Stimulated activated CD4-positive, alpha-beta T cell treated with anti-CD3 and anti-CD28 coated beads, Interleukin-2, amount 100 ng/mL, for 24 hours (primary cell): ENCODE results near the gene C6orf89.

Source experiments
- DNase-seq, 2 donors: peaks; one replicate each; pipeline ENCODE4 v3.0.0-alpha.2; 2020

The C6orf89 gene

GRCh38 chr6:36853325-36853724 is 32.4 kb upstream of the C6orf89 start:
- DNase-seq, result no peak

GRCh38 chr6:36855750-36856149 is 30.0 kb upstream of the C6orf89 start:
- no peak for DNase-seq

- no peak for DNase-seq
Observed at GRCh38 chr6:36856277-36856676, 29.5 kb upstream of the C6orf89 start.

GRCh38 chr6:36857325-36857724 is 28.4 kb upstream of the C6orf89 start:
- DNase-seq, result no peak

GRCh38 chr6:36858407-36858981 is 27.3 kb upstream of the C6orf89 start:
- DNase-seq, result no peak

- no peak for DNase-seq
Observed at GRCh38 chr6:36860126-36860525, 25.6 kb upstream of the C6orf89 start.

- DNase-seq, result no peak
Observed at GRCh38 chr6:36862164-36862847, 23.4 kb upstream of the C6orf89 start.

- DNase-seq, result no peak
Observed at GRCh38 chr6:36862848-36863382, 22.8 kb upstream of the C6orf89 start.

- DNase-seq, result no peak
Observed at GRCh38 chr6:36863670-36864540, 21.8 kb upstream of the C6orf89 start.

GRCh38 chr6:36865835-36866234 is 19.9 kb upstream of the C6orf89 start:
- DNase-seq, result no peak

GRCh38 chr6:36867471-36868224 is 18.1 kb upstream of the C6orf89 start:
- no peak for DNase-seq

GRCh38 chr6:36871686-36872085 is 14.1 kb upstream of the C6orf89 start:
- DNase-seq, result no peak

- DNase-seq, result no peak
Observed at GRCh38 chr6:36873115-36873514, 12.6 kb upstream of the C6orf89 start.

- no peak for DNase-seq
Observed at GRCh38 chr6:36873612-36874442, 11.9 kb upstream of the C6orf89 start.

- DNase-seq, result peak; percentile 83 to 86
Observed at GRCh38 chr6:36874443-36875249, 11.1 kb upstream of the C6orf89 start, which contains the start of gene PPIL1. PPIL1 (minus strand) TSS chr6:36874803; CDS start chr6:36874772, 31 bp downstream.

GRCh38 chr6:36875250-36875633 is 10.5 kb upstream of the C6orf89 start:
- no peak for DNase-seq

GRCh38 chr6:36884610-36885009 is 1.1 kb upstream of the C6orf89 start:
- DNase-seq, result no peak

GRCh38 chr6:36886950-36887618 is 1.3 kb downstream of the C6orf89 start:
- DNase-seq, result no peak

GRCh38 chr6:36888115-36888643 is 2.4 kb downstream of the C6orf89 start:
- DNase-seq, result no peak
